GM12874 (cell line): ENCODE data around the gene NTRK1.

Experiments
- CTCF ChIP-seq: IDR thresholded peaks from 2 replicates; pipeline ENCODE4 v1.5.1; 2011; ENCODE audit warnings: low read depth, mild to moderate bottlenecking, control low read depth, low read length, moderate library complexity; ENCODE audit not compliant: insufficient read depth

NTRK1 gene

GRCh38 chr1:156881663-156882062 is 21.0 kb downstream of the NTRK1 start:
- no peak for TF ChIP-seq CTCF

GRCh38 chr1:156882543-156882942 is 21.9 kb downstream of the NTRK1 start:
- no peak for TF ChIP-seq CTCF

- no peak for TF ChIP-seq CTCF
Observed at GRCh38 chr1:156883919-156884318, 23.3 kb downstream of the NTRK1 start.

- no peak for TF ChIP-seq CTCF
Observed at GRCh38 chr1:156884560-156885184, 24.0 kb downstream of the NTRK1 start.

- TF ChIP-seq CTCF = no peak
Observed at GRCh38 chr1:156885314-156885713, 24.6 kb downstream of the NTRK1 start.

GRCh38 chr1:156885880-156886355 is 25.3 kb downstream of the NTRK1 start:
- no peak for TF ChIP-seq CTCF

GRCh38 chr1:156886583-156887281 is 26.1 kb downstream of the NTRK1 start:
- TF ChIP-seq CTCF = no peak
